OCI-LY7 (cell line): ENCODE results near the gene HMCN1.

ENCODE experiments used
- CTCF ChIP-seq: fragments of 200-600 bp; sonication (generic); conservative IDR thresholded peaks from 2 replicates; pipeline ENCODE4 v1.5.1; 2014; ENCODE audit warnings: mild to moderate bottlenecking, antibody characterized with exemption, low read length, moderate library complexity, mixed read lengths
- EZH2phosphoT487 ChIP-seq: fragments of 200-600 bp; sonication (generic); IDR thresholded peaks from 2 replicates; pipeline ENCODE4 v1.6.1; 2018; ENCODE audit warnings: low read depth, borderline replicate concordance, mild to moderate bottlenecking, mixed run types, antibody characterized with exemption, low read length, moderate library complexity, mixed read lengths

GRCh38 chr1:185990565-185990964, 256.4 kb downstream of the HMCN1 start:
- TF ChIP-seq CTCF (no peak), EZH2phosphoT487 (no peak)
